Osteoblast (primary cell): ENCODE results near the gene TNP1. TPM values are rescaled to one million over a fixed set of nuclear protein-coding genes. Genes with fewer than 3 reads are reported as not detected.

Source experiments
- DNase-seq: peaks from one replicate; pipeline ENCODE4 v3.0.0; 2011; ENCODE audit warnings: low spot score, mixed read lengths; ENCODE audit not compliant: insufficient read length; ENCODE audit errors: missing footprints
- H2AFZ ChIP-seq: 2 replicates; pipeline ENCODE4 v1.6.0; 2011; ENCODE audit warnings: mild to moderate bottlenecking, low read length
- H3K27ac ChIP-seq: 2 replicates; pipeline ENCODE4 v1.5.1; 2011; ENCODE audit warnings: mild to moderate bottlenecking, low read depth, low read length, moderate library complexity
- H3K27me3 ChIP-seq: 2 replicates; pipeline ENCODE4 v1.6.0; 2012; ENCODE audit warnings: mild to moderate bottlenecking, control low read depth, inconsistent platforms, low read length, moderate library complexity; ENCODE audit not compliant: insufficient read depth
- H3K36me3 ChIP-seq: 2 replicates; pipeline ENCODE4 v1.5.1; 2011; ENCODE audit warnings: mild to moderate bottlenecking, low read length, control low read depth, moderate library complexity; ENCODE audit not compliant: insufficient read depth
- H3K4me1 ChIP-seq: 2 replicates; pipeline ENCODE4 v1.5.1; 2011; ENCODE audit warnings: mild to moderate bottlenecking, low read length, control low read depth, moderate library complexity; ENCODE audit not compliant: insufficient read depth
- H3K4me2 ChIP-seq: 2 replicates; pipeline ENCODE4 v1.6.0; 2011; ENCODE audit warnings: mild to moderate bottlenecking, low read length; ENCODE audit not compliant: insufficient read depth
- H3K4me3 ChIP-seq: fragments of 200-600 bp; sonication (generic); 3 replicates; pipeline ENCODE4 v1.5.1; 2012; ENCODE audit warnings: mild to moderate bottlenecking, low read length, inconsistent platforms; ENCODE audit not compliant: insufficient read depth
- H3K79me2 ChIP-seq: 2 replicates; pipeline ENCODE4 v1.6.0; 2012; ENCODE audit warnings: mild to moderate bottlenecking, low read length, control low read depth, inconsistent platforms; ENCODE audit not compliant: insufficient read depth
- H3K9me3 ChIP-seq: 2 replicates; pipeline ENCODE4 v1.5.1; 2011; ENCODE audit warnings: low read depth, low read length, control low read depth
- H4K20me1 ChIP-seq: 2 replicates; pipeline ENCODE4 v1.6.0; 2012; ENCODE audit warnings: mild to moderate bottlenecking, low read length, control low read depth; ENCODE audit not compliant: insufficient read depth
- total RNA-seq: library from RNA; depleted of rRNA; stranded (reverse); fragments of >200 nt; gene quantifications from 2 replicates; pipeline ENCODE4 v1.2.3, GENCODE V29; 2012
- TF ChIP-seq, protein P1 (sequence below): IDR thresholded peaks from 2 replicates; pipeline ENCODE4 v1.5.1; 2011; ENCODE audit warnings: mild to moderate bottlenecking, low read depth, low read length, moderate library complexity; ENCODE audit errors: extremely low read depth

TNP1 gene
- total RNA-seq, 1 donor: not detected

DNA sequence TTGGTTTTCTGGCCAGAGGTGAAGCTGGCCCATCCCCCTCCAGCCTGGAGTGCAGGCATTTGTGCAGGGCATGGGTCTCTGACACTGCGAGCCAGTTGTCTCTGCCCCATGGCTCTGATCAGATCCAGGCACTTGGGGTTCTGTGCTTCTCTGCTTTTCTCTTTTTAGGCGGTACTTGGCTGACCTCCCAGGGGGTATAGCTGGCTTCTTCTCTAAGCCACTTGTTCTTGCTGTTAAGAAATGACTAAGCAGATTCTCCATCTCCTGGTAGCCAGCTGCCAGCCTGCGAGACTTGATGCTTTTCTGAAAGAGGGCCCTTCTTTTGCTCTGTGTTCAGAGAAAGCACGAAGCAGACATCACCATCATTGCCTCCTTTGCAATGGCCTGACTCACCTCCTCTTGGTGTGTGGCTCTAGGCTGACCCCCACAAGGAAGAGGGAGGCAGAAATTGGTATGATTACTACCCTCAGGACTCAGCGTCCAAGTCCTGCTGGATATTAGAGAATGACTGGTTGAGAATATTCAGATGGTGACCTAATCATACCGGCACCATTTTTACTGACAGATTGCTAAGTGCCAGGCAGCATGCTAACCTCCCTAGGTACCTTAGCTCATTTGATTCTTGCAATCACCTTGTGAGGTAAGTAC lies 32.7 kb downstream of the TNP1 start:
- no peak for DNase-seq
- no peaks in the 10 kb centered on the region for H3K36me3 ChIP-seq
- TF ChIP-seq, protein P1, sequence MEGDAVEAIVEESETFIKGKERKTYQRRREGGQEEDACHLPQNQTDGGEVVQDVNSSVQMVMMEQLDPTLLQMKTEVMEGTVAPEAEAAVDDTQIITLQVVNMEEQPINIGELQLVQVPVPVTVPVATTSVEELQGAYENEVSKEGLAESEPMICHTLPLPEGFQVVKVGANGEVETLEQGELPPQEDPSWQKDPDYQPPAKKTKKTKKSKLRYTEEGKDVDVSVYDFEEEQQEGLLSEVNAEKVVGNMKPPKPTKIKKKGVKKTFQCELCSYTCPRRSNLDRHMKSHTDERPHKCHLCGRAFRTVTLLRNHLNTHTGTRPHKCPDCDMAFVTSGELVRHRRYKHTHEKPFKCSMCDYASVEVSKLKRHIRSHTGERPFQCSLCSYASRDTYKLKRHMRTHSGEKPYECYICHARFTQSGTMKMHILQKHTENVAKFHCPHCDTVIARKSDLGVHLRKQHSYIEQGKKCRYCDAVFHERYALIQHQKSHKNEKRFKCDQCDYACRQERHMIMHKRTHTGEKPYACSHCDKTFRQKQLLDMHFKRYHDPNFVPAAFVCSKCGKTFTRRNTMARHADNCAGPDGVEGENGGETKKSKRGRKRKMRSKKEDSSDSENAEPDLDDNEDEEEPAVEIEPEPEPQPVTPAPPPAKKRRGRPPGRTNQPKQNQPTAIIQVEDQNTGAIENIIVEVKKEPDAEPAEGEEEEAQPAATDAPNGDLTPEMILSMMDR: no peak
- no peak overlapping the region for H3K27ac ChIP-seq
- H3K4me1 ChIP-seq: peaks cover 17% of the 10 kb centered on the region
- no peak overlapping the region for H2AFZ ChIP-seq
- H3K9me3 ChIP-seq: no peaks in the 10 kb centered on the region
- peaks cover 11% of the 10 kb centered on the region for H3K27me3 ChIP-seq
- H3K79me2 ChIP-seq: no peaks in the 10 kb centered on the region
- no peaks in the 10 kb centered on the region for H4K20me1 ChIP-seq
- no peak overlapping the region for H3K4me2 ChIP-seq
- no peak overlapping the region for H3K4me3 ChIP-seq

DNA sequence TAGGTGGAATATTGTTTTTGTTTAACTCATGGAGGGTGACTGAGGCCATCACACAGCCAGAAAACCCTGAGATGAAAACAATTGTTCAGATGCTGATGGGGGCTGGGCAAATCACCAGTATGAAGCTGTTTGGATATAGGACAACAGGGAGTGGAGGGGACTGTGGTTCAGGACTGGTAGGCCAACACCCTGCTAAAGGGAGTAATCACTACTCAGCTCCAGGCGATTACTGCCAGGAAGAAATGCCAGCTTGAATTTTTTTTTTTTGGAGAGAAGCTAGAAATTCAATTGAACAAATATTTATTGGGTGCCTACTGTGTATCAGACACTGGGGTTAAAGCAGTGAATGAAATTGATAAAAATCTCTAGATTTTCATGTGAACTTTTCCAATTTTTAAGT lies 37.4 kb downstream of the TNP1 start:
- no peak overlapping the region for H3K4me3 ChIP-seq
- DNase-seq: no peak

DNA sequence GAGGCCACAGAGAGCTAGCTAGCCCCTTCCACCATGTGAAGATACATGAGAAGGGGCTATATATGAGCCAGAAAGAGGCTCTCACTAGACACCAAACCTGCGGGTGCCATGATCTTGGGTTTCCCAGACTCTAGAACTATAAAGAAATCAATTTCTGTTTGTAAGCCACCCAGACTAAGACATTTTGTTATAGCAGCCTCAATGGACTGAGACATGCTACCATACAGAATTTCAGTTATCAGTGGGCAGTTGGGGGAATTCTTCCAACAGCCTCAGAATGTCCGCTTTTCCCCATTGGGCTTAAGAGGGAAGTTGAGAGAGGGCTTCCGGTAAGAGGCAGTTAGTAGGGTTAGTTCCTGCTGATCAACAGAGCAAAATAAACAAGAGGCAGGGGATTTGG lies 39.2 kb downstream of the TNP1 start:
- TF ChIP-seq, protein P1: no peak
- Histone ChIP-seq H3K4me3 (no peak overlapping the region), H3K4me1 (no peaks in the 10 kb centered on the region), H3K36me3 (no peaks in the 10 kb centered on the region), H2AFZ (no peak overlapping the region), H3K27me3 (peaks cover 17% of the 10 kb centered on the region), H3K9me3 (no peaks in the 10 kb centered on the region), H3K79me2 (no peaks in the 10 kb centered on the region), H3K4me2 (no peak overlapping the region), H3K27ac (no peak overlapping the region), H4K20me1 (no peaks in the 10 kb centered on the region)
- no peak for DNase-seq

More for the DNA sequence above, 37.4 kb downstream of the TNP1 start:
- Histone ChIP-seq H3K36me3 (no peaks in the 10 kb centered on the region), H3K27ac (no peak overlapping the region), H3K4me1 (peaks cover 7% of the 10 kb centered on the region), H3K9me3 (no peaks in the 10 kb centered on the region), H2AFZ (no peak overlapping the region), H3K27me3 (peaks cover 10% of the 10 kb centered on the region), H4K20me1 (no peaks in the 10 kb centered on the region), H3K4me2 (no peak overlapping the region), H3K79me2 (no peaks in the 10 kb centered on the region)
- TF ChIP-seq, protein P1: no peak

DNA sequence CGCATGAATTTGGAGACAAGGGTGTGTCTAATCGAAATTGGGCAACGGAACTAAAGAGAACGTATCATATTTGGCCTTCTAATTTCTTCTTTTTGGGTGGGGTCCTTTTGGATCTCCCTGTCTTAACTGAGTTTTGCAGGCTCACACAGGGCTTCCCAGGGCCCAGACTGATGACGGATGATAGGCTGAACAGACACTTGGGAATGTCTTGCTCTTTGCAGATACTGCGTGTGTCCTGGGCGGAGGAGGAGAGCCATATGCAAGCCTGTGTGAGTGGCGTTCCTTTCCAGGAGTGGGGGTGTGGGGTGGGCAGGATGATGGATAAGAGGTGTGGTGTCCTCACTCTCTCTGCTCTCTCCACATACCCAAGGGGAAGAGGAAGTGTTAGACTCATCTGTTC lies 40.1 kb downstream of the TNP1 start:
- H3K27me3 ChIP-seq: peaks cover 23% of the 10 kb centered on the region
- H3K36me3 ChIP-seq: no peaks in the 10 kb centered on the region
- no peak overlapping the region for H2AFZ ChIP-seq
- TF ChIP-seq, protein P1: no peak
- no peak overlapping the region for H3K27ac ChIP-seq
- H3K4me1 ChIP-seq: no peaks in the 10 kb centered on the region
- H3K9me3 ChIP-seq: no peaks in the 10 kb centered on the region
- H4K20me1 ChIP-seq: no peaks in the 10 kb centered on the region
- H3K4me2 ChIP-seq: no peak overlapping the region
- H3K79me2 ChIP-seq: no peaks in the 10 kb centered on the region
- H3K4me3 ChIP-seq: no peak overlapping the region
- no peak for DNase-seq
